Chondrocyte (in vitro differentiated cells): ENCODE measurements around the gene LRRC53. TPM values are rescaled to one million over a fixed set of nuclear protein-coding genes. Genes with fewer than 3 reads are reported as not detected.

Experiments used
- DNase-seq: peaks from one replicate; pipeline ENCODE4 v3.0.0; 2021; ENCODE audit warnings: mixed read lengths, low spot score
- H3K27ac Mint-ChIP-seq: one replicate; pipeline ENCODE4 v1.8.0; 2021; ENCODE audit warnings: mild to moderate bottlenecking, moderate library complexity, mixed read lengths; ENCODE audit not compliant: unreplicated experiment
- H3K27me3 Mint-ChIP-seq: 2 replicates; pipeline ENCODE4 v1.8.0; 2021; ENCODE audit warnings: low read depth, mixed read lengths
- H3K36me3 Mint-ChIP-seq: 2 replicates; pipeline ENCODE4 v1.8.0; 2021; ENCODE audit warnings: low read depth, mixed read lengths
- H3K4me1 Mint-ChIP-seq: 2 replicates; pipeline ENCODE4 v1.8.0; 2021; ENCODE audit warnings: low read depth, mild to moderate bottlenecking, mixed read lengths
- H3K4me3 Mint-ChIP-seq: one replicate; pipeline ENCODE4 v1.8.0; 2021; ENCODE audit warnings: mild to moderate bottlenecking, moderate library complexity, mixed read lengths; ENCODE audit not compliant: unreplicated experiment
- H3K9me3 Mint-ChIP-seq: 2 replicates; pipeline ENCODE4 v1.8.0; 2021; ENCODE audit warnings: low read depth, mixed read lengths
- total RNA-seq: library from RNA; stranded (reverse); gene quantifications from 3 replicates; pipeline ENCODE4 v1.2.1, GENCODE V29; 2021
- TF ChIP-seq, protein P1 (sequence below): fragments of 200-600 bp; sonication (generic); IDR thresholded peaks from 2 replicates; pipeline ENCODE4 v1.5.0; 2021; ENCODE audit warnings: antibody characterized with exemption, mild to moderate bottlenecking, moderate library complexity

Gene LRRC53
- total RNA-seq, 1 donor from 2014 or later = not detected

DNA sequence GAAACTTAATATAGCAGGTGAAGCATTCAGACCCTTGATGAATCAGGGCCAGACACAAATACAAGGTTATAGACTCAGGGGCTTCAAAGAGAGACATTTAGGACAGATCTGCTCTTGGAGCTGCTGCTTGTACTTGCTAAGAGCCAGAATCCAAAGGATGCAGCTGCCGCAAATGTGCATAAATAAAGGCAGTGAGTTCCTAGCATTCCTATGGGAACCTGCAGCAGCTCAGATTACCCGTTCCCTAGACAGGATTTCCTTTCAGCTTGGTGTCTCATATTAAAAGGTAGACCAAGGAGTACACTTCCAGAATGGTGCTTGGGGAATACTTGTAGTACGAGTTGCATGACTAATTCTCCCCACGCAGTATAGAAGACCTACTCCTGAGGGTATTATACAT is 9.7 kb upstream of the LRRC53 start:
- Mint-ChIP-seq H3K9me3 (no peaks in the 10 kb centered on the region), H3K4me3 (no peak overlapping the region), H3K36me3 (no peaks in the 10 kb centered on the region), H3K27me3 (peaks cover 4% of the 10 kb centered on the region), H3K4me1 (peaks cover 2% of the 10 kb centered on the region), H3K27ac (no peak overlapping the region)
- DNase-seq = no peak
- TF ChIP-seq, protein P1, sequence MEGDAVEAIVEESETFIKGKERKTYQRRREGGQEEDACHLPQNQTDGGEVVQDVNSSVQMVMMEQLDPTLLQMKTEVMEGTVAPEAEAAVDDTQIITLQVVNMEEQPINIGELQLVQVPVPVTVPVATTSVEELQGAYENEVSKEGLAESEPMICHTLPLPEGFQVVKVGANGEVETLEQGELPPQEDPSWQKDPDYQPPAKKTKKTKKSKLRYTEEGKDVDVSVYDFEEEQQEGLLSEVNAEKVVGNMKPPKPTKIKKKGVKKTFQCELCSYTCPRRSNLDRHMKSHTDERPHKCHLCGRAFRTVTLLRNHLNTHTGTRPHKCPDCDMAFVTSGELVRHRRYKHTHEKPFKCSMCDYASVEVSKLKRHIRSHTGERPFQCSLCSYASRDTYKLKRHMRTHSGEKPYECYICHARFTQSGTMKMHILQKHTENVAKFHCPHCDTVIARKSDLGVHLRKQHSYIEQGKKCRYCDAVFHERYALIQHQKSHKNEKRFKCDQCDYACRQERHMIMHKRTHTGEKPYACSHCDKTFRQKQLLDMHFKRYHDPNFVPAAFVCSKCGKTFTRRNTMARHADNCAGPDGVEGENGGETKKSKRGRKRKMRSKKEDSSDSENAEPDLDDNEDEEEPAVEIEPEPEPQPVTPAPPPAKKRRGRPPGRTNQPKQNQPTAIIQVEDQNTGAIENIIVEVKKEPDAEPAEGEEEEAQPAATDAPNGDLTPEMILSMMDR = no peak

DNA sequence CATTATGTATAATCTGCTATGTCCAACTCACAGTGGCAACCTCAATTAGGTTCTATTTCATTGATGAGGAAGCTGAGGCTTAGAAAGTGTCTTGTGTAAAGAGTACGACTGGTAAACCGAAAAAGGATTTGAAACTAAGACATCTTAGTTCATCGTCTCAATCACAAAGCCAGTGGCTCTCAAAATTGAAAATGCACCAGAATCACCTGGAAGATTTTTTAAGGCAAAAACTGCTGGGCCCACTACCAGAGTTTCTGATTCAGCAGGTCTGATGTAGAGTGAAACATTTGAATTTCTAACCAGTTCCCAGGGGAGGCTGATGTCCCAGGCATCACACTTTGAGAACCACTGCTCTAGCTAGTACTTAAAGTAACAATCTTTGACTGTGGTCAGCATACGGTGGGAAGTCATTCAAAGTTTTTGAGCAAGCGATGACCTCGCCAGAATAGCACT is 5.2 kb upstream of the LRRC53 start:
- Mint-ChIP-seq H3K36me3 (no peaks in the 10 kb centered on the region), H3K27ac (no peak overlapping the region), H3K4me1 (peaks cover 2% of the 10 kb centered on the region), H3K9me3 (no peaks in the 10 kb centered on the region), H3K27me3 (peaks cover 11% of the 10 kb centered on the region), H3K4me3 (no peak overlapping the region)
- DNase-seq = no peak
- TF ChIP-seq, protein P1 = no peak

DNA sequence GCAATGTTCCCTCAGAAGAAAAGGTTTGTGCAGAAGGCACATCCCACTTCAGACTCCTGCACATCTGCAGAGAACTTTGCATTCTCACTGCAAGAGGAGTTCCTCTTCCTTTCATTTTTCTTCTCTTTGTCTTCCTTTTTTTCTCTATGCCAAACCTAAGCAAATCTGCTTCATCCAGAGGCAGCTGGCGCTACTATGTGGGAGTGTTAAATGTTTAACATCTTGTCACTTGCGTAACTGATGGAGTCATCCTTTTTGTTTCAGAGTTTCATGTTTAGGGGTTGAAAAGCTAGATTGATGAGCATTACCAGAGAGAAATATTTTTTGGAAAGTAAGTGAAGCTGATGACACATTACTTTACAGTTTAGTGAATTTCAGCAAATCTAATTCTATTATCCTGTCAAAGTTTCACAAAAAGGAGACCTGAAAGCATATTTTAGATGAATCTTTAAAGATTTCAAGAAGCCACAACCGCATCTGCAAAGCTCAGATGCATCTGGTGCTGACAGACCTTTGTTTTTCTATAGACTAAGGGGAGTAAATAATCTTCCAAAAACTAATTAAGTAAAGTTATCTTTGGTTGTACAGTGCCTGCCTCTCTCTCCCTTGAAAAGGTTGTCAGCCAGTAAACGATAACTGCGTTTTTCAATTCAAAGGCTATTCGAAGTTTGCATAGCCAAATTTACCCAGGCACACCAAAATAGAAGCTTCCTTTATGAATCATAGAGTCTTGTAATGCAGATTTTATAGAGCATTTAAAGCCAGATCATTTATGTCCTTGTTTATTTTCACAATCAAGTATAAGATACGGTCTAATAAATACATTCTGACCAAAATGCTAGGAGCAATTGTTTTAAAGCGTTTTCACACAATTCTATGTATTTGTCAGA is 1.2 kb upstream of the LRRC53 start:
- Mint-ChIP-seq H3K36me3 (no peaks in the 10 kb centered on the region), H3K27me3 (peaks cover 13% of the 10 kb centered on the region), H3K9me3 (no peaks in the 10 kb centered on the region), H3K4me3 (no peak overlapping the region), H3K4me1 (no peaks in the 10 kb centered on the region), H3K27ac (no peak overlapping the region)
- DNase-seq = no peak
- TF ChIP-seq, protein P1 = no peak

DNA sequence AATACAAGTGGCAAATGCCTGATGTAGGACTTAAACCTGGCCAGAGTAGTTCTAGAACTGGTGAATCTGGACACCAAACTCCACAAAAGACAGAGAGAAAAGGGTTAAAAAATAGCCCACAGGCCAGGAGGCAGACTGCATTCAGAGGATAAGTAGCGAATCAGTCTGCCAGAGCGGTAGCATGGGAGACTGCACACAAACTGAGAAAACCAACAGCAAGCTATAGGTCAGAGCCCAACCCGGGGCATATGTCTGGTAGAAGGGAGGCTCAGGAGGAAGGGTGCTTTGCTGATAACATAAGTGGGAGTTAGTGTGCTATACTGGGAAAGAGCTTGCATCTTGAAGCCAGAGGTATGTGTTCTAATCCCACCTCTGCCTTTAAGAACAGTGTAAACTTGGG is 4.0 kb downstream of the LRRC53 start:
- Mint-ChIP-seq H3K27me3 (peaks cover 26% of the 10 kb centered on the region), H3K4me1 (no peaks in the 10 kb centered on the region), H3K4me3 (no peak overlapping the region), H3K36me3 (no peaks in the 10 kb centered on the region), H3K9me3 (no peaks in the 10 kb centered on the region), H3K27ac (no peak overlapping the region)
- DNase-seq = no peak
- TF ChIP-seq, protein P1 = no peak

DNA sequence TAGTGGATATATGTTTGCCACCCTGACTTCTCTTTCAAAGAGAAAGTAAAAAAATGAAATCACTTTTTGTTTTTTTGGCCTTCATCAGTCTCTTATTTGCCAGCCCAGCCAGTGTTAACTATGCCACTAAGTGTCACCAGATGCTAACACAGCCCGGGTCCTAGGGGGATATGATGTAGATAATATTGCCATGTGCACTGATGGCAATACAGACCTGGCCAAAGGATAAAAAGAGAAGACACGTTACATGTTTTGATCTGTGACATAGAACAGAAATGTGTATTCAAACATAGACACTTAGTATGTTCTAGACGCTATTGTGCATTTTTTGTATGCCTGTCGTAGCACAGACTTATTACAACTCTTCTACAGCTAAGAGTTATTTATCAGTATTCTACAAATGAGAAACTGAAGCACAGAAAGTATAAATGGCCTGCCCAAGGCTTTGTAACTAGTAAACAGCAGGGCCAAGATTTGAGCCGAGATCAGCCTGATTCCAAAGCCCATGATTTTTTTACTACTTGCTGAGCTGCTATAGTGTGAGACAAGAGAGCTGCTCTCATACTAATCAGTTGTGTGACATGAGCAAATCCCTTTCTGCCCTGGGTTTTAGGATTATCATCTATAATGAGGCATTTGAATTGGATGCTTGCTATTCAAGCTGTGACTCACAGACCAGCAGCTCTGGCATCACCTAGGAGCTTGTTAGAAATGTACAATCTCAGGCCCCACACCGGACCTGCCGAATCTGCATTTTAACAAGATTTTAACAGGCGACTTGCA is 6.3 kb downstream of the LRRC53 start:
- no peak overlapping the region for H3K27ac Mint-ChIP-seq
- no peak overlapping the region for H3K4me3 Mint-ChIP-seq
- no peaks in the 10 kb centered on the region for H3K9me3 Mint-ChIP-seq
- no peaks in the 10 kb centered on the region for H3K36me3 Mint-ChIP-seq
- peaks cover 15% of the 10 kb centered on the region for H3K27me3 Mint-ChIP-seq
- DNase-seq = no peak
- no peaks in the 10 kb centered on the region for H3K4me1 Mint-ChIP-seq
- TF ChIP-seq, protein P1 = no peak
